DND-41 (cell line): Measurements from ENCODE around the gene NUP133.

Source experiments
- CTCF ChIP-seq: IDR thresholded peaks from 2 replicates; pipeline ENCODE4 v1.5.1; 2012; ENCODE audit warnings: borderline replicate concordance, low read length, moderate library complexity, mild to moderate bottlenecking; ENCODE audit not compliant: poor library complexity, severe bottlenecking; ENCODE audit errors: extremely low read depth
- EZH2 ChIP-seq: IDR thresholded peaks from 3 replicates; pipeline ENCODE4 v1.6.1; 2012; ENCODE audit warnings: borderline replicate concordance, low read depth, mild to moderate bottlenecking, moderate library complexity, low read length, inconsistent platforms; ENCODE audit not compliant: severe bottlenecking

- no peak for TF ChIP-seq EZH2
- TF ChIP-seq CTCF = no peak
Observed at GRCh38 chr1:229485318-229485717, 22.8 kb downstream of the NUP133 start.
